ENCODE data around the gene KCNF1.
A peak's percentile ranks its signal among the peaks of the same experiment; 100 is the strongest.

The KCNF1 gene, protein sequence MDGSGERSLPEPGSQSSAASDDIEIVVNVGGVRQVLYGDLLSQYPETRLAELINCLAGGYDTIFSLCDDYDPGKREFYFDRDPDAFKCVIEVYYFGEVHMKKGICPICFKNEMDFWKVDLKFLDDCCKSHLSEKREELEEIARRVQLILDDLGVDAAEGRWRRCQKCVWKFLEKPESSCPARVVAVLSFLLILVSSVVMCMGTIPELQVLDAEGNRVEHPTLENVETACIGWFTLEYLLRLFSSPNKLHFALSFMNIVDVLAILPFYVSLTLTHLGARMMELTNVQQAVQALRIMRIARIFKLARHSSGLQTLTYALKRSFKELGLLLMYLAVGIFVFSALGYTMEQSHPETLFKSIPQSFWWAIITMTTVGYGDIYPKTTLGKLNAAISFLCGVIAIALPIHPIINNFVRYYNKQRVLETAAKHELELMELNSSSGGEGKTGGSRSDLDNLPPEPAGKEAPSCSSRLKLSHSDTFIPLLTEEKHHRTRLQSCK

DNA sequence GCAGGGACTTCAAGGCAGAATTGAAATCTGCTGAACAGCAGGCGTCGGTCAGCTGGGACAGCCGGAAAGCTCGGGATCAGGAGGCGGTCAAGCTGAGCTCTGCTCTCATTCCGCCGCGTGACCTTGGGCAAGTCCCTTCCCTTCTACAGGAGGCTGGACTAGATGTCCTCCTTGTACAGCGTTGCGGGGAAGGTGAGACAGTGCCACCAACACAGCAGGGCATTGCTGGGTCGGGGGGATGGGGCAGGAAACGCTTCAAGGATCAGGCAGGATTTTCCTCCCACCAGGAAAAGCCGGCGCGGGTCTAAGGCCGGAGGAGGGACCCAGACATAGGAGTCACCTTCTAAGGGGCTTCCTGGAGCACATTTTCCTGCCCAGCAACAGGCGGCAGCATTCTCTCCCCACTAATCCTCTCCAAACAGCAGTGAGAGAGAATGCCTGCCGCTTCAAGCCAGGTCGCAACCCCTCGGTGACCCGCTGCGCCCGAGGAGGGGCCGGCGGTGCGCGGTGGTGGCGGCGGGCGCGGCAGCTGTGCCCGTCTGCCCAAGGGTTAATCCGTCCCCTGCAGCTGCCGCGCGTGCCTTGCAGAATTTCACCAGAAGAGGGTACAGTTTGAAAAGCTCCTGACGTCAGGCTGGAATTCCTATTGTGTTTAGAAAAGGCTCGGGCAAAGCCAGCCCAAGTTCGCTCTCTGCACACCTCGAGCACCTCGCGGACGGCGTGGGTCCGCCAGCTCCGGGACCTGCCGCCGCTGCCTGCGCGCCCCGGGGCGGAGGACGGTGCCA, at the start of gene KCNF1:
Gene KCNF1 (plus strand): TSS at position 644 of the 785 bp plus-strand sequence. CDS start 493 bp downstream, outside the sequence.
- ATAC-seq (no peak), DNase-seq (no peak)

DNA sequence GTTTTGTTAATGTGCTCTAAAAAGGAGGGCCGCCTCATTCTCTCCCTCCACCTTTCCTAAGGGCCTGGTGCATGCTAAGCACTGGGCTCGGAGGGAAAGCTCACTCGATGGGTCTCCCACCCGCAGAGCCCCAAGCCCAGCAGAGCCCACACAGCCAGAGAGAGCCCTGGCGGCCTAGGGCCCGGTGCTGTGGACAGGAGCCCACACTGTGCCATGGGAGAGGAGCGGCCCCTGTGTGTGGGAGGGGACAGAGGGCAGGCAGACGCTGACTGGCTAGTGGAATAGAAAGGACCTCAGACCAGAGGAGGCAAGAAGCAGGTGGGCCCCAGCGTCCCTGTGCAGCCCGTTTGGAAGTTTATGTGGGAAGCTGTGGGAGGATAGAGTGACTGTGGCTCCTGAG, 49.4 kb upstream of the KCNF1 start:
- DNase-seq = no peak
- no peak for ATAC-seq

DNA sequence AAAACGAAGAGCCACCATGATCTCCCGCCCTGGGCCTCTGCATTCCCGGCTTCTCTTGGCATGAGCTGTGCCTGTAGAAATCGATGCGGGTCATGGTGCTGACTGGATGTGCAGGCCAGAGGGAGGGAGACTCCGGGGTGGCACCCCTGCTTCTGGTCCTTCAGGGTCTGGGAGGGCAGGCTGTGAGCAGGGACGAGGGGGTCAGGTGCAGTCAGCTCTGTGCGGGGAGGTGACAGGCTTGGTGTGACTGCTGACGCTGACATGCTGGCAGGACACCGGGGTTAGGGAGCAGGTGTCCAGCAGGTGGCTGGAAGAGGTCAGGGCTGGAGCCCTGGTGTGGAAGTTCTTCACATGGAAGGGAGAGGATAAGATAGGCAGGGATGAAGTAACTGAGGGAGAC, 48.7 kb upstream of the KCNF1 start:
- no peak for ATAC-seq

DNA sequence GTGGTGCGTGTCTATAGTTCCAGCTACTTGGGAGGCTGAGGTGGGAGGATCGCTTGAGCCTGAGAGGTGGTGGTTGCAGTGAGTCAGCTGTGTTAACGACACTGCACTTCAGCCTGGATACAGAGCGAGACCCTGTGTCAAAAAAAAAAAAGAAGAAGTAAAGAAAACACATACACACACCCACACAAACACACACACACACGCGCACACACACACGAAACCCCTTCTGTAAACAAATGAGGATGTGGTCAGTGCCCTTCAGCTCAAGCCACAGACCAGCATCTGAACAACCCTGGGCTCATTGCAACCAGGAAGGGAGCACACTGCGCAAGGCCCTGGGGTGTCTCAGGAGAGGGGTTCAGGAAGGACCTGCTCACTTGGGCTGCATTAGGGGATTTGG, 47.9 kb upstream of the KCNF1 start:
- DNase-seq (no peak), ATAC-seq (no peak)

More for the DNA sequence above, 48.7 kb upstream of the KCNF1 start:
- DNase-seq = no peak

DNA sequence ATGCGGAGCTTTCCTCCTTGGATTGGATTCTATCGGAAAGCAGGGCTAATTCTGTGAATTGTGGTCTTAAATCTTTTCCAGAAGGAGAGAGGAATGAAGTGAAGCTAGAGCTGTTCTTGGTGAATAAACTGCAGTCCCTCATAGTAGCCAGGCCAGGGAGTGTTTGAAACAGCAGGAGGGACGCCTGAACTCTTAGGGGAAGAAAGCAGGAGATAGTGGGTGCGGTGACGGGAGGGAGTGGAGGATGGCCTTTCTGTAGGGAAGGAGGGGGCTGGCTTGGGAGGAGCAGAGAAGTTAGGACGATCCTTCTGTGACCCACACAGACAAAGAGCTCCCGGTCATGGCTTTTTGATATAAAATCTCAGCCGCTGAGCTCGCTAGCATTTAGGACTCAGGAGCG, 47.5 kb upstream of the KCNF1 start:
- ATAC-seq (no peak), DNase-seq (no peak)

DNA sequence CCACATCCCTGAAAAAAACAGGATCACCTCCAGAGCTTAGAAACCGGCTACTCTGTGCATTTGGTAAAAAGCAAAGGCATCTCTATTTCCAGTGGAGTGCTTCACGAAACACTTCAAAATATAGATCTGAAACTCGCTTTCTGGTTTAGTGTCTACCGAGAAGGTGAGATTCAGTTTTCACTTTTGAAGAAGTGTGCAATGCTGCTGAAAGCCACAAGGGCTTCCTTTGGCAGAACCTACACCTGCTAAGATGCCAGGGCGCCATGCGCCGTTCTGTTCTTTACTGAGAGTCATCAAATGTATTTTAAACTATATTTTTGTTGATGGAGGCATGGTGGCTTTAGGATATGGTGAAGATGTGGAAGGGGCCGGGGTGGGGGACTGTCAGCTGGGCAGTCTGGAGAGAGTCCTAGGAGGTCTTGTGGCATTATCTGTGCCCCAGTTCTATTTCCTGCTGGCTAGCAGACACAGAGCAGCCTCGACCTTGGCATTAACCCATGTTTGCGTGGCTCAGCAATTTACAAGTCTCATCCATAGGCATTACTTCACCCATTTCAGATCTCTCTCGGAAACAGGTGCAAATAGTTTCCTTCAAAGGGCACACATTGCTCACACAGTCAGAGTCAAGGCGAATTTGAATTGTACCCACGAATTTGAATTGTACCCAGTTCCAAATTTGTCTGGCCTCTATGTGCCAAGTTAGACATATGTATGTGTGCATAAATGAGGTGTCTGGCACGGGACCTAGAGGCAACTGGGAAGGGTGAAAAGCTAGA, 46.7 kb upstream of the KCNF1 start:
- ATAC-seq (no peak), DNase-seq (no peak)

DNA sequence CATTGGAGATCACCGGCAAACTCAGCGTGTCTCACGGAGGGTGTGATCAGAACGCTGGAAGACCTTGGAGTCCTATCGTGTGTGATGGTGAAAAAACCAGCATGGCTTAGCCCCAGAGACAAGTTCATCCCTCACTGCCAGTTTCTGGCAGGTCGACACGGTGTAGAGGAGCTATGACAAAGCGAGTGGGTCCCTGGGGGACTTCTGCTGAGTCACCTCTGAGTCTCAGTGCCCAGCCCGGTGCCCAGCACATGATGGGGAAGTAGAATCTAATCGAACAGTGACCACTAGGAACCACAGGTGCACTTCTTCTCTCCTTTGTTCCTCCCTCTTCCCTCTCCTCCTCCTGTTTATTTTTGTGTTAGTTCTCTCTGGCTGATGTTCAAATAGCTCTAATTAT, 45.9 kb upstream of the KCNF1 start:
- DNase-seq = no peak
- ATAC-seq = no peak

DNA sequence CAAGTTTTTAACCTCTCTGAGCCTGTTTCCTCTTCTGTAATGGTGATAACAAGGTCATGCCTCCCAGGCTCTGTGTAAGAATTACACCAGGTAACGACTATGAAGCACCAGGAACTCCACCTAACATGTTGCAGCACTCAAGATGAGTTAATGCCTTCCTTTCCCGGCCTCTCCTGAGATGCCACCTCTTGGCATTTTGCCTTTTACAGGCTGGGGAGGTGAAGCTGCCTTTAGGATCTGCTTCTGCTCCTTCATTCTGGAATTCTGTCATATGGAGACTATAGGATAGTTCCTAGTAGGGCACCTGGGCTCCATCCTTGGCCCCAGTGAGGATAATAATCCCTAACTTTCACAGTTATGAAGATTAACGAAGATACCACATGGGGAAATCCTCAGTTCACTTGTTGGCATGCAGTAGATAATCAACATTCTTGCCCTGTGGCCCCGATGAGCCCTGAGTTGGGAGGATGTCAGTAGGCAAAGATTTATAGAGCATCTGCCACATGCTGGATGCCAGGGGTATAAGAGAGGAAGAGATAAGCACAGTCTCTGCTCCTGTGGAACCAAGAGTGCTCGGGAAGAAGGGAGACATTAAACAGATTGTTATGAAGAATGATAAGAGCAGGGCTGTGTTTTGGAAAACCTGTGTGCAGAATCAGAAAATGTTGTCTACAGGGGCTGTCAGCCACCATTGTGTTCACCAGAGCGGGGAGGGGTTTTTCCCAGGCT, 43.9 kb upstream of the KCNF1 start:
- no peak for ATAC-seq

DNA sequence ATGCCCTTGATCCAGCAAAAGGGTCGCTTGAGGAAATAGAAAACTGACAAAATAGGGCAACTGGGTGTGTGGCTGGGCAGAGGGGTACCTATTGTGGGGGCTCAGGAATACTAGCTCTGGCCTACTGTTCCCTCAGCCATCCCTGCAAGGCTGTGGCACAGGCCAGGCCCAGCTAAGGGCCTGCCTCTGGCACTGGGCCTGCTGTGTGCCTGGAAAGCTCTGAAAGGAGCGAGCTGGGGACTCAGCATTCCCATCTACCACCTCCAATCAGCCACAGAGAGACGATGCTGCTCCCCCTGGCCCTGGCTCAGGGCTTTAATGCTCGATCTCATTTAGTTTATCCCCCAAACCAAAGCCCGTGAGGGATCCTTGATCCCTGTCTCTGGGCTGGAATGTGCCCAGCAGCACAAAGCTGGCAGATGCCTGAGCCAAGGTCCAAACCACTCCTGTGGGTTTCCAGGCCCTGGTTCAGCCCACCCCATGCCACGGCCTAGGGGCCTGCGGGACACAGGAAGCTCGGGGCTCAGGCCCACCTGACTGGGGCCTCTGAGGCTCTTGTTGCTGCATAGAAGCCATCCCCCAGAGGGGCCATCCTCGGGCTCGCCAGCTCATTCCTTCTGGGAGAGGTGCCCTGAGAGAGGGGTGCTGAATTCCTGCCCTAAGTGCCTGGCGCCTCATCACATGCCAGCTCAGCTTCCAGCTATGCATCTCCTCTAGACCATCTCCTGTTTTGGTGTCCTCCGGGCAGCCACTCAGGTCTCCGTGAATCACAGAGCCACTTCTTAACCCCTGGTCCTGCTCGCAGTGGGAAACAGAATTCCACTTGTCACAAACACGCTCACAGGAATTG, 43.0 kb upstream of the KCNF1 start:
- DNase-seq = no peak
- ATAC-seq = no peak

More for the DNA sequence above, 43.9 kb upstream of the KCNF1 start:
- no peak for DNase-seq

DNA sequence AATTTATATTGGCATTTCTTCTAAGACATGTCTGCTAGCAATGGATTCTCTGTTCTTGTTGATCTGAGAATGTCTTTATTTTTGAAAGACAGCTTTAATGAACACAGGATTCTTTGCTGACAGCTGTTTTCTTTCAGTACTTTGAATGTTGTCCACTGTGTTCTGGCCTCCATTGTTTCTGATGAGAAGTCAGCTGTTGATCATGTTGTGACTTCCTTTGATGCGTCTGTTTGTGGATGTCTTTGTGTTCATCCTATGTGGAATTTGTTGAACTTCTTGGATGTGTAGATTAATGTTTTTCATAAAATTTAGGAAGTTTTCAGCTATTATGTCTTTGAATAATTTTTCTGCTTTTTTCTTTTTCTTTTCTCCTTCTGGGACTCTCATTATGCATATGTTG, 39.8 kb upstream of the KCNF1 start:
- no peak for DNase-seq
- ATAC-seq = no peak

DNA sequence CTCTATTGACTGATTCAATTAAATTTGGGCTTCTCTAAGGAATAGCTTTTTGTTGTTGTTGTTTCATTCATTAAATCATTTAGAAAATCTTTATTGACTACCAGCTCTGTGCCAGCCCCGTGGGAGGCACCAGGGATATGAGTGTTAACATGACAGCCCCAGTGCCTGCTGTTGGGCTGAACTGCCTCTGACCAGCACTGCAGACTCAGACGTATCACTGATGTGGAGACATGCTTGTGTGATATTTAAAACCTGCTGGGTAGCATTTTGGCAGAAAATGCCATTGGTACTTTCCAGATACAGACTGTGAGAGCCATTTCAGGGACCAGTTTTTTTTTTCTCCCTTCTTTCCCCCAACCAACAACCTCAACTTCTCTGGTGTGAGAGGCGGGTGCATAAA, 38.6 kb upstream of the KCNF1 start:
- DNase-seq (no peak), ATAC-seq (no peak)

DNA sequence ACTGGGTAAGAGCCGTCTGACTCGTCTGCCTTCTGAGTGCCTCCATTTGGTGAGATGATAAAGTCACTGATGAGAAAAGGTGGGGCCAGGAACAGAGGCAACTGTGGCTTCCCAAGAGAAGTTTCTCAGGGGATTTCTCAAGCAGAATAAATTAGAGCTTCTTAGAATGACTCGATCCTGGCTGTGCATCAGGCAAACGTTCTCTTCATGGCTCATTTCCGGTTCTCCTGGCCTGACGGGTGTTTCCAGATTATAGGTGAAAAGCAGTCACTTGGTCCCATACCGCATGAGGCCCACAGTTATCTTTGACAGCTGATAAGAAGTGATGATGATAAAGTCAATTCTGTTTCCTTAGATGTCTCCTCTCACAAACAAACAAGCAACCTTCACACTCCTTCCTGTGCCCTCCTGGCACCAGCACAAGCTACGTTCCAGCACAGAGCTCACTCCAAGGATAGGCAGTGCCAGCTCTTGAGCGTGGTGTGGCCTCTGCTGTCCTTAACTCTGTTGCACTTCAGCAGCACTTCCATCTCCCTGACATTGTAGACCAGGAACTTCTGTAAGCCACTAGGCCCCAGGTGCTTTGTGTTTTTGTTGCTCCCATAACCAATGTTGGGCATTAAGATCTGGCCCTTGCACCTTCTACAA, 37.8 kb upstream of the KCNF1 start:
- ATAC-seq (peak; percentile 70), DNase-seq (no peak)

DNA sequence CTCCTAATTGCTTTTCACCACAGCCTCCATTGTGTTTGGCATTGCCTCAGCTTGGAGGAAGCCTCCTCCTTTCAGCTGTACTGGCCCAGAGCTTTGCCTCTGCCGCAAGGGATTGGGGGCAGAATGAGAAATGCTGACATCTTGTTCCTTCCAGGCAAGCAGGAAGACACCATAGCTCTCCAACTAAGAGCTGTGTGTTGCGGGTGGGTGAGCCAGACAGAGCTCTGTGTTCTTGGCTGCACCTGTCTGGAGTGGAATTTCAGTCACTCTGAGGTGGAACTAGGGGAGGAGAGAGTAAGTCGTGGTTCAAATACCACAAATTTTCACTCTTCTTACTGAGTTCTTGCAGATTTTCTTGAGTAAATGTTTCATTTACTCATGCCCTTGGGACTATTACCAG, 36.6 kb upstream of the KCNF1 start:
- ATAC-seq (no peak), DNase-seq (no peak)

DNA sequence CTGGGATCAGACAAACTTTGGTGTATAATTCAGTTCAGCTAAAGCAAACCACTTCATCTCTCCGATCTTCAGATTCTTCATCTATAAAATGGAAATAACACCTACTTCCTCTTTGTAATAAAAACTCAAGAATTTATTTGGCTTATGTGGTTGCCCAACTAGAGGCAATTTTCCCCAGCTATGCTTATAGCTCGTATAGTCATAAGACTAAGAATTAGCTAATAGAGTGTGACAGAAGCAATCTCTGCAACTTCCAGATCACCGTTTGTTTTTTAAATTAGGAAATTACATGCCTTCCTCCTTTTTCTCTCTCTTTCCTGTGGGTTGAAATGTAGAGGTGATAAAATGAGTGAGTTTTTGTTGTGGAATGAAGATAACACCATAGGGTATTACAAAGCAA, 35.3 kb upstream of the KCNF1 start:
- ATAC-seq (no peak), DNase-seq (no peak)

DNA sequence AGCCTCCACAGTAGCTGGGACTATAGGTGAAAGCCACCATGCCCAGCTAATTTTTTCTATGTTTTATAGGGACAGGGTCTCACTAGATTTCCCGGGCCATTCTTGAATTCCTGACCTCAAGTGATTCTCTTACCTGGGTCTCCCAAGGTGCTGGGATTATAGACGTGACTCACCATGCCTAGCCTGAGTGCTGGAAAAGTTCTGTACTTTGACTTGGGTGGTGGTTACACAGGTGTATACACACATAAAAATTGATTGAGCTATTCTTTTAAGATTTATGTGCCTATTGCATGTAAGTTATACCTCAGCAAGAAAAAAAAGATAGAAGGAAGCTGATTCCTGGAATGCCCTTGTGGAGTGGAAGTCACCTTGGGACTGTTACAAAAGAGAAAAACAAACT, 34.8 kb upstream of the KCNF1 start:
- ATAC-seq (no peak), DNase-seq (no peak)

DNA sequence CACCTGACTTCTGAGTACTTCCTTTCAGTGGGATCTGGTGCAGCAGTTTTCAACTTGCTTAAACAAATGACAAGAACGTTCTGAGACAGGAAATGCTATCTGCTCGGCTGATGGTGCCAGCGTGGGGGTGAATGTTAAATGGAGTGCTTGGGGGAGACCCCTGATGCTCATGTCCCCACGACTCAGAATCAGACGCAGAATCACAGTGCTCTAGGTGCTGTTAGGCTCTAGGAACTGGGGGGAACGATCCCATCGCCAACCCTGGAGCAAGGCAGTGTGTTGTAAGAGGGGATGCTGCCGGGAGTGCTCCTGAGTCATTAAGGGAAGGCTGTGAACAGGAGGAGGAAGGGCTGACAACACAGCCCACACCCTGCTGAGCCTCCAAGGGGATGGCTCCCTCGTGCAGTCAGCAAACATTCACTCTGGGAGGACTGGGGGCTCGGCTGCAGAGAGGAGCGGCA, 34.1 kb upstream of the KCNF1 start:
- DNase-seq (no peak), ATAC-seq (no peak)

DNA sequence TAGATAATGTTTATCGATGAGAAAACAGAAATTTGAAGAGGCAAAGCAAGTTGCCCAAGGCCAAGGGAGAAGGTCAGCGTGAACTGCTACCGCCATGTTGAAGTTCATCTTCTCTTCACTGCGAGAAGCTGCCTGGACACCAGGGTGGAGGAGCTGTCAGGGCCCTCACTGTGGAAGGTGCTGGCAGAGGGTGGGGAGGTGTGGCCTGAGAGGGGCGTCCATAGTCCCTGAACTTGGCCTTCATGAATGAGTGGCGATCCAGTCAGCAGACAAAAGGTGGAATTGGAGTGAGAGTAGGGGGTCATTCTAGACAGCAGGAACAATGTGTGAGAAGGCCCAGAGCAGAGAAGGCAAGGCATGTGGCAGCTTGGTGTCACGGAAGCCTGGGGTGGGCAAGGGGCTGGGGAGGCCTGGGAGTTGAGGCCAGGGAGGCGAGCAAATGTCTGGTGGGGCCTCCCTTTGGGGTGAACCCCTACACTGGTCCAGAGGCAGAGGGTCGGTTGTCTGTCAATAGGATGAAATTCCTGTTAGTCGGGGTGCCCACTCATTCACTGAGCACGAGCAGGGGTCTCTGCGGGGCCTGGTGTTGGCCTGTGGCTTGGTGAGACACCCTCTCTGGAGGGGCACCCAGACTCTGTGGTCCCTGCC, 33.3 kb upstream of the KCNF1 start:
- ATAC-seq = no peak
- no peak for DNase-seq

DNA sequence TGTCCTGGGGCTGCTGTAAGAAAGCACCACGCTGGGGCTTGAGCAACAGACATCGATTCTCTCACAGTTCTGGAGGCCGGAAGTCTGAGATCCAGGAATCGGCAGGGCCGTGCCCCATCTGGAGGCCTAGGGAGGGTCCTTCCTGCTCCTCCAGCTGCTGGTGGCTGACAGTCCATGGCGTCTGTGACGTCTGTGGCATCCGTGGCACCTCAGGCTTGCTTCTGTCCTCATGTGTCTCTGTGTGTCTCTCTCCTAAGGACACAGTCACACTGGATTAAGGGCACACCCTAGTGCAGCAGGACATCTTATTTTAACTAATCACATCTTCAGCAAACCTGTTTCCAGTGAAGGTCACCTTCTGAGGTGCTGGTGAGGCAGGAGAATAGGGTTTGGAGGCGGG, 32.6 kb upstream of the KCNF1 start:
- DNase-seq (no peak), ATAC-seq (no peak)

DNA sequence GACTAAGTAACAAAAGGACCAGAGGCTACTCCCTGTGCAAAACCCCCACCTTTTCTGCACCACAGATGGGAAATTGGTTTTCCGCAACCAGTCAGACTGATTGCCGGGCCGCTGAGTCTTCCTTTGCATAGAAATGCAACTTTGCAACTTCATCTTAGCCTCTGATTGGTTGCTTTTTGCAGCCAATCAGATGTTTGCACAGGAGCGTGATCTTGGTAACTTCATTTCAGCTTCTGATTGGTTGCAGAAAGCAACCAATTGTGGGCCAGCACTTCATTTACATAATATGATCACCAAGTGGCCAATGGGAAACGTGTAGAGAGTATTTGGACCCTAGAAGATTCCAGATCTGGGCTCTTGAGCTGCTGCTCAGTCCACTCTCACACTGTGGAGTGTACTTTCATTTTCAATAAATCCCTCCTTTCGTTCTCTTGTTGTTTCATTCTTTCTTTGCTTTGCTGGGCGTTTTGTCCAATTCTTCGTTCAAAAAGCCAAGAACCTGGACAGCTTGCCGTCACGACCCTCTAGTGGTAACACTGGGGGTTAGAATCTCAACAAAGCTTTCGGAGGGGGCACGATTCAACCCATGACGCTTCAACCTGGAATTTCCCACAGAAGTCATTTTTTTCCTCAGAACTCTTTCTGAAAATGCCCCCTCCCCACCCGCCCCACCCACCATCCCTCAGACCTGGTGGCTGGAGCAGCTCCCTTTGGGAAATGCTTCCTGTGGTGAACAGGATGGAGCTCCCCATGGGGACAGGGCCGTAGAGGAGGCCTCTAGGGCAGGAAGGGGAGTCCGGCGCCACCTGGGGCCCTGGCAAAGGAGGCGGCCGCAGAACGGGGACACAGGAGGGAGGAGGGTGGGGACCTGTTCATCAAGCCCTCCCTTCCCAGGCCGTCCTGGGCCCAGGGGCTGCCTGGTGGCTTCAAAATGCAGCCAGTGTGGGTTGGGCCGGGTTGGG, 31.8 kb upstream of the KCNF1 start:
- DNase-seq = no peak
- ATAC-seq = no peak
